Measurements from ENCODE around the gene CFP.
A peak's percentile ranks its signal among the peaks of the same experiment; 100 is the strongest.

Gene CFP

DNA sequence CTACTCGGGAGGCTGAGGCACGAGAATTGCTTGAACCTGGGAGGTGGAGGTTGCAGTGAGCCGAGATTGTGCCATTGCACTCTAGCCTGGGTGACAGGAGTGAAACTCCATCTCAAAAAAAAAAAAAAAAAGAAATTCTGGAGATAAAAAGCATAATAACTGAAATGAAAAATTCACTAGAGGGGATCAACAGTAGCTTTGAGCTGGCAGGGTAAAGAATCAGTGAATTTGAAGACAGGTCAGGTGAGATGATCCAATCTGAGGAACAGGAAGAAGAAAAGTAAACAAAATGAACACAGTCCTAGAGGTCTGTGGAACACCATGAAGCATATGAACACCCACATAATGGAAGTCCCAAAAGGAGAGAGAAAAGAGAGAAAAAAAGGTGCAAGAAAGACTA, 32.5 kb downstream of the CFP start:
- no peak for DNase-seq

DNA sequence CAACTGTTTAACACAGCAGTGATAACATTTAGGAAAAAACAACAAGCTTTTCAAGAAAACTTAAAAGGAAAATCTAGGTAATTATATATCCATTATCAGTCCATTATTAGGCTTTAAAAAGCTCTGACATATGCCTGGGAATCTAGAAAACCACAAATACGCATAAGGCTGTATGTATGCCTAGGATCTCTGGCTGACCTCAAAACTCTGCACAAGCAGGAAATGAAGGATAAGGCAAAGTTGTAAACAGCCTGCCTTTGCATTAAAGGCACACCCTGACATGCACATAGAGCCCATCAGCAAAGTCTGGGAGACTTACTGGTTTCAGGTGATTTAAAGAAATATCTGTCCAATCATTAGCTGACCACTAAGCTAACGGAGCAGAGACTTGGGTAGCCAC, 33.5 kb downstream of the CFP start:
- no peak for DNase-seq

DNA sequence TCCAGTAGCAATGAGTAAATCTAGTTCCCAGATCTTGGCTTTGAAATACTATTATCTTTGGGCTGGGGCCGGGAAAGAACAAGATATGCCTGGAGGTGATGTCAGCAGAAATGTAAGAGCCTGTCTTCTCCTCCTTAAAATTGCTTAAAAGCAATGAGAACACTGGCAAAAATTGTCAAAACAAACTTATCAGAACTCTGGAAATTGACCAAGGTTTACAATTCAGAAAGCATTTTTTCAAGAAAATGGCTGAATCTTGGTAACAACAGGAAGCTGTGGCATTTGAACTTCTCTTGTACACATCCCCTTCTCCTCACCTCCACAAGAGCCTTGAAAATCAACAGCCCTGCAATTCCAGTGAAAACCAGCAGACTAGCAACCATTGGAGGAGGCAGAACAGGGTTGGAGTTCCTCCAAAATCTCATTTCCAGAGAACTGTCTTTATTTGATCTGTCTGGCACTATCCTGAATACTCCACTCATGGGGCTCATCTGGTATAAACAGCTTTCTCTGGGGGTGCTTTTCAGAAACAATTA, 33.9 kb downstream of the CFP start:
- DNase-seq: no peak

DNA sequence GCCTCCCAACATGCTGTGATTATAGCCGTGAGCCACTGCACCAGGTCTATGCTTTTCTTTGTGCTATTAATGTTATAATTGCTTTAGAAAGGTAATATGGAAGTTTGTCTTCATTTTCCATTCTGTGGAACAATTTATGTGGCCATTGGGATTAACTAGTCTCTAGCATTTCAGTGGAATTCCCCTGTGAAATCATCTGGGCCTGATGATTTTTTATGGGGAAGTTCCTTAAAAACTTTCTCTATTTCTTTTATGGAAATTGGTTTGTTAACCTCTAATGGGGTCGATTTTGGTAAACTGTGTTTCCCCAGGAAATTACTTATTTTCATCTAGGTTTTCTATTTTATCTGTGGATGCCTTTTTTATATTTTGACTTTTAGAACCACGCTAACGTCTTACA, 36.2 kb downstream of the CFP start:
- DNase-seq: no peak

DNA sequence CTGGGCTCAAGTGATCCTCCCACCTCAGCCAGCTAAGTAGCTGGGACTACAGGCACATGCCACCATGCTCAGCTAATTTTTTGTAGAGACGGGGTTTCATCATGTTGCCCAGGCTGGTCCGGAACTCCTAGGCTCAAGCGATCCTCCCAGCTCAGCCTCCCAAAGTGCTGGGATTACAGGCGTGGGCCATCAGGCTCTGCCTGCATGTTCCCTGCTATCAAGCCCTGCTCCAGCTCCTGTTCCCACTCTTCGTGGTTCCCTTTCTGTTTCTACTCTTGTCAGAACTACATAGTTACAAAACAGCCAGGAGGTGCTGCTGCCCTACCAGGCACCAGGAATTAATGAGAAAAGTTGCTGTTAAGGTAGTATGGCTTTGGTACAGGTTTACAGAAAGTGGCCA, 38.7 kb downstream of the CFP start:
- no peak for DNase-seq

DNA sequence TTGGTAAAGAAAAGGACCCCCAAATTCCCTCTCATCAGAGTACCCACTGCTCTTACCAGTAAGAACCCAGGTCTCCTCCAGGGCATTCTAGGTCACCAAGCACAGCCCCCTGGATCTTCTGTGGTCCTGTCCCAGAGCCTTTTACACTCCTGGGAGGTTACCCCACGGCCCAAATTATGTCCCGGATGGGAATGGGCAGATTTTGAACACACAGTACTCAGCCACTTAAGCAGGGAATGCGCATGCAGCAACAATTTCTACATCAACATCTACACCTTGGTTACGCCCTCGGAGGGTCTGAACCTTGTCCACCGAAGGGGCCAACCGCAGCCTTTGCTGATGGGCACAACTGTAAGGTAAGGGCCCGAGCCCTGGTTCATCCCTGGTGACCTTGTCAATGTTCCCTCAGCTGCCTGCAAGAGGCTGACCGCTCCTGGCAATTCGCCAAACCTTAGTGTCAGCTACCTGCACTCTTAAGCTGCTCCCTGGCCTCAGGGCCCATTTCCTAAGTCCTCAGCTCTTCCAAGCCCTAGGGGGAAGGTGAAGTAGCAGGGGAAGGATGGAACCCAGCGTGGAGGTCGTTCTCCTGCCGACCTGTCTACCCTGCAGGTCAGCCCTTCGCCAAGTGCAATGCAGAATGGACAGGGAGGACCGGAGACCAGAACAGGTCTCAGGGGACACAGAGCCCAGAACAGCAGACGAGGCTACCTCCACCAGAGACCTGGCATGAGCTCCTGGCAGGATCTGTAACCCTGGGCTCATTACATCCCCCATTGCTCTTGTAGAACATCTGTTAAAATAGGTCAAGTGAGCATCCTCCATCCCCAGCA, 41.6 kb downstream of the CFP start:
- DNase-seq: no peak

- DNase-seq: no peak
These were observed 42.4 kb downstream of the CFP start for GRCh38 chrX:47587091-47587891.

- DNase-seq: no peak
These were observed 43.5 kb downstream of the CFP start for GRCh38 chrX:47586043-47586787.

DNA sequence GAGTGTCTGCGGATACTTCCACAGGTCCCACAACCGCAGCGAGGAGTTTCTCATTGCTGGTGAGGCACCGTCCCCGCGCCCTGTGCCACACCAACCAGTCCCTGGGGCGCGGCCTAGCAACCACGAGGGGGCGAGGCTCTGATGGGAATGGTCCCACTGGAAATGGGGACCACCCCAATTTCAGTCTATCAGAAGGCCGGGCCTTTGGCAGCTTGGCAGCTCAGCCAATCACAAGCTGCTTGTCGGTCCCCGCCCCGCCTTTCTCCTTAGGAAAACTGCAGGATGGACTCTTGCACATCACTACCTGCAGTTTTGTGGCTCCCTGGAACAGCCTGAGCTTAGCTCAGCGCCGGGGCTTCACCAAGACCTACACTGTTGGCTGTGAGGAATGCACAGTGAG, 44.5 kb downstream of the CFP start:
- DNase-seq: no peak

DNA sequence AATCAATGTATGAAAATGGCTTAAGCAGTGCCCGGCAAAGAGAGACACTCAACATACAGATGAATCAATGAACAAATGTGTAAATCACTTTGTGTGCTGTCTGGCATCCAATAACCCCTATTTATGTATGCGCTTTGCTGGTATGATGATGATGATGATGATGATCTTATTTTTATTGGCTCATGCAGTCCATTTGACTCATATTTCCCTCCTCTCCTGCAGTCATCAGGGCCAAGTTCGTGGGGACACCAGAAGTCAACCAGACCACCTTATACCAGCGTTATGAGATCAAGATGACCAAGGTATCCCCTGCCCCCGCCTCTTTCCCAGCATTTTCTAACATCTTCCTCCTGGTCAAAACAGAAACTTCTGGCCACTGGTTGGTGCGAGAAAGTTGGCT, 45.0 kb downstream of the CFP start:
- no peak for DNase-seq

GRCh38 chrX:47583240-47583861, 46.4 kb downstream of the CFP start:
- DNase-seq: no peak

GRCh38 chrX:47581731-47582647, 47.7 kb downstream of the CFP start, which contains the start of gene TIMP1:
Gene TIMP1 (plus strand): TSS chrX:47582436. CDS start chrX:47583416, 980 bp downstream.
- DNase-seq: peak; percentile 80

GRCh38 chrX:47579537-47579936, 50.2 kb downstream of the CFP start:
- no peak for DNase-seq

DNA sequence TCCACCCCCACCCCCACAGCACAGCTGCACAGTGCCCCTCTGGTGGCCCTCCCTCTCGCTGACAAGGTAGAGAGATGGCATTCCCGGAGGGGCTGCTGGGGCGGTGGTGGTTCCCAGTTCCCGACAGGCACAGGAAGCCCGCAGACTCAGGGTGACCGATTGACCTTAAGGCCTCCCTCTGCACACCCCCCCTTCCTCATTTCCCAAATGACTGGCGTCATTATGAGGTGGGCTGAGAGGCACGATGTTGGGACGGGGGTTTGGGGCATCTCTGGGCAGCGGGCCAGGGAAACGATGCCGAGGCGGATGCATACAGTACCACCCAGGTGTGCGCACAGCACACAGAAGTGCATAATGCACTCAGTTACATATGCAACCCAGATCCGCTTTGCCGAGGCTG, 51.0 kb downstream of the CFP start:
- no peak for DNase-seq

- no peak for DNase-seq
These were observed 51.8 kb downstream of the CFP start for GRCh38 chrX:47577901-47578300.

DNA sequence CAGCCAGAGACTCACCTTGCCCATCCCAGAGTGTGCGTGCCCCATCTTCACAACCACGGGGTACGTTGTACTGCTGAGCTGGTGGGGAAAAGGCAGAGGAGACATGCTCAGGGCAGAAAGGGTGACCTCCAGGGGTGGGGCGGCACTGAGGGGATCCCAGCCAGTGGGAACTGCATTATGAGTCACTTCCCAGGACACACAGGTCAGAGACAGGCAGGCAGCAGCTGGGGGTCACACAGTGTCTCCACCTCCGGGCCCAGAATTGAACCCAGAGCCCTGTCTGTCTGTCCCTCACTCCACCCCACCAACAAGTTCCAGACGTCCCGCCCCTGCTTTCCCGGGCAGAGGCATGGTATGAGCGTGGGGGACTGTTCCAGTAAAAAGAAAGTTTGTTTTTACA, 52.3 kb downstream of the CFP start:
- no peak for DNase-seq

DNA sequence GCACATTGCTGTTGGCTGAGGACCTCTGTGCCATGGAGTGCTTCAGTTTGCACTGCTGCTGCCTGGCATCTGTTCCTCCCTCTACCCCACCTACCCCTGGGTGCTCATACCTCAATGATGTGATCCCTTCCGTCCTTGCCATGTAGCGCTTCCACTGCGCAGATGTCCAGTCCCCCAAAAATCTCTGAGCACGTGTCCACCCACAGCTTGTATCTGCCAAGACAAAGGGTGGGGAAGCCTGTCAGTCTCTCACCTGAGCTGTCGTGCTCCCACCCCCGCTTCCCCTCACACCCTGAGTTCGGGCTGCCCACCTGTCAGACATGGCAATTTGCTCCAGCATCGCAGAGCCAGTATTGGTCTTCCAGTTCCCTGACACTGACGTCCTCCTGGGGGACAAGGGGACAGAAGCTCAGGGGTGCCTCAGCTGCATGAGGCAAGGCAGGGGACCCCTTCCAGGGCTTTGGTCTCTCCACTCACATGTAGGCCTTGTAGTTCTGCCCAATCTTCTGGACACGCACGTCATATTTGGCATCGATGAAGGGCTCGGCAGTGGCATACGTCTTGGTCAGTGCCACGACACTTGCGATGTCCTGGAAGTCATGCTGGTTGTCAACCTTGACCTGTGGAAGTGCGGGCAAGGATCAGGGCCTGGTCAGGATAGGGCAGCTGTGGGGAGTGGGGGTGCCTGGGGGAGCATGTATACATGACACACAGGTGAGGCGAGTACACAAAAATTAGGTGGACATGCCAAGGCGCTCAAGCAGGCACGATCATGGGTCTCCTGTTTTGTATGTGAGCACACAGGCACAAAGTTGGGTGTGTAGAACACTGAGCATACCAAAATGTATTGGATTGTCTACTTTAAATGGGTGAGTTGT, 53.5 kb downstream of the CFP start:
- DNase-seq: no peak

GRCh38 chrX:47574547-47575301, 55.0 kb downstream of the CFP start:
- no peak for DNase-seq

DNA sequence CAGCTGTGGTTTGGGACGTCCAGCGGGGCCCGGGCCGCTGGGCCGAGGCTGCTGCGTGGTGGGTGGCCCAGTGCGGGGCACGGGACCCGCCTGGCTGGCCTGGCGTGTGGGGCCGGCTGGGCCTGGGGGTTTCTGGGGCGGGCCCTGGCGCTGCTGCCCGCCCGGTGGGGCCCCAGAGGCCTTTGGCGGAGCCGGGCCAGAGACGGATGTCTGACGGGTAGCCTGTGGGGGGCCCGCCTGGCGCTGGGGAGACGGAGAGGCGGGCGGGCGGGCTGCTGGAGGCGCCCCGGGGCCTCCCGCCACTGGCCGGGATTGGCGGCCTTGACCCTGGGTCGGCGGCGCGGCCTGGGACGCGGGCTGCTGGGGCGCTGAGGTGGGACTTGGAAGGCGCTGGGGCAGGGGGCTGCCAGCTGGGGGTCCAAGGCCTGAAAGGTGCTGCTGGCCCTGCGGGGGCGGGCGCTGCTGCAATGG, 55.6 kb downstream of the CFP start:
- no peak for DNase-seq

Data from amniotic stem cell (primary cell).